ENCODE data around the gene PLEK2.

Gene PLEK2

GRCh38 chr14:67397536-67397935 lies 14.4 kb downstream of the PLEK2 start:
- no peak for DNase-seq (ENCODE audit: low read depth)

- DNase-seq (ENCODE audit: low read depth) = no peak
These were observed 15.5 kb downstream of the PLEK2 start for GRCh38 chr14:67396381-67396970.

DNA sequence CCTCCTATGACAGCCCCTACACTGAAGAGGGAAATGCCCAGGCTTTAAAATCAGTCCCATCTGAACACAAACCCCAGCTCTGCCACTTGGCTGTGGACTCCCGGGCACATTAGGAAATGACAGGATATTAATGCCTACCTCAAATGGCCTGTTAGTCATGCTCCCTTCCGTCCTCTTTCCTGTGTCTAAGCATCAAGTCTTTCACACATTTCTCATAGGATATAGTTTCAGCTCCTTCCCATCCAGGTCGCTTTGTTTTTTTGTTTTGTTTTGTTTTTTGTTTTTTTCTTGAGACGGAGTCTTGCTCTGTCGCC lies 16.1 kb downstream of the PLEK2 start:
- no peak for DNase-seq (ENCODE audit: low read depth)

DNA sequence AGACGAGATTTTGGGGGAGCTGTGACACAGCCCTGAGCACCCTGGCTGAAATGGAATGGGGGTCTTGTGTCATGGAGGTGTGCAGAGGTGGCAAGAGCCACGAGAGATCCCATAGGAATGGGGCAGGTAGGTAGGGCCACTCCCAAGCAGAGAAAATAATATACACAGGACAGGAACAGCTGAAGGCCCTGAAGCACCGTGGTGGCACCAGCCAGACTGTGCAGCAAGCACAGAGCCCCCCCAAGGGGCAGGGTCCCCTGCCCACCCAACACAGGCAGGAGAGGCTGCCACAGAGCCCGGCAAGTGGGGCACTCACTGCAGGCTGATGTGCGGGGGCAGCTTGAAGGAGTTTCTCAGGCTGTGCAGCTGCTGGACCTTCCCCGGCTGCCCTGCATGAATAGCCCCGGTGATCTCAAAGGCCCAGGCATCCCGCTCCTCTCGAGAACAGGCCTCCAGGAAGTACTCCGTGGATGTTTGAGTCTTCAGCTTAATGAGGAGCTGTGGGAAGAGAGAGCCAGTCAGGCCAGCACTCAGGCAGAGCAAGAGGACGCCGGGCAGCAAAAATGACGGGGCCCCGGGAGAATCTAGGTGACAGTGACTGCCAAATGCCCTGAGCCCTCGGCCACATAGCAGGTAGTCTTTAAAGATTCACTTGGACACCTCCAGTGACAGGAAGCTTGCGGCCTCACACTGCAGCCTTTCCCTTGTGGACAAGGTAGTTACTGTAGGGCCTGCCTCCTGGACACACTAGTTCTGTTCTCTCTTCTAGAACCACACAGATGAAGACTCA lies 16.7 kb downstream of the PLEK2 start:
- DNase-seq (ENCODE audit: low read depth) = no peak

GRCh38 chr14:67393689-67394088 lies 18.3 kb downstream of the PLEK2 start:
- no peak for DNase-seq (ENCODE audit: low read depth)

DNA sequence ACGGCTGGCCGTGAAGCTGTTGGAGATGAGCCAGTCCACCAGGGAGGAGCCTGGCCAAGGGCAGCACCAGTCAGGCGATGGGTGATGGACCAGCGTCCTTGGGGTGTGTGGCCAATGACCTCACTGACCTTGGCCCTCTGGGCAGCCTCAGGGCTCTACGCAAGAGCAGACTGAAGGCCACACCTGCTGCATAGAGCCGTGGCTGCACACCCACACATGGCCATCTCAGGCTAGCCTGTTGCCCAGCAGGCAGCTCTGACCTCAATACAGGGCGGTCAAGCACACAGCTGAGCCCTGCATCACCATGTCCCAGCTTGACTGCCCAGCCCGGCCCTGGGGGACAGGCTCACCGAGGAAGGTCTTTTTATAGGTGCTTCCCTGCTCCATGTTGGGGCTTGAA lies 19.2 kb downstream of the PLEK2 start:
- no peak for DNase-seq (ENCODE audit: low read depth)

DNA sequence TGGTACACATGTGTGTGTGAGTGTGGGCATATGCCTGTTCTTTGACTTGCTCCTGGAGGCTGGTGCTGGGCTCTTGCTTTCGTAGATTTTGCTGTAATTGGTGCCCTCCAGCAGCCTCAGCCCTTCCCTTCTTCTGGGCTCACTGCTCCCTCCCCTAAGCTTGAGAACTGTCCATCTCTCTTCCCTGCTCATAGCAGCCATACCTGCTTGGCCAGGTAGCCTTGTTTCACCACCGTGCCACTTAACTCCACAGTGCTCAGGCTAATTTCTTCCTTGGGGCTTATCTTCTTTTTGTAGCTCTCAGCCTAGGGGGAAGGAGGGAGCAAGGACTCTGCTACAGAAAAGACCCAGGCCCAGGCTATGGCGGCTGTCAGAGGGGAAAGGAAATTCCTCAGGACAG lies 19.8 kb downstream of the PLEK2 start:
- no peak for DNase-seq (ENCODE audit: low read depth)

DNA sequence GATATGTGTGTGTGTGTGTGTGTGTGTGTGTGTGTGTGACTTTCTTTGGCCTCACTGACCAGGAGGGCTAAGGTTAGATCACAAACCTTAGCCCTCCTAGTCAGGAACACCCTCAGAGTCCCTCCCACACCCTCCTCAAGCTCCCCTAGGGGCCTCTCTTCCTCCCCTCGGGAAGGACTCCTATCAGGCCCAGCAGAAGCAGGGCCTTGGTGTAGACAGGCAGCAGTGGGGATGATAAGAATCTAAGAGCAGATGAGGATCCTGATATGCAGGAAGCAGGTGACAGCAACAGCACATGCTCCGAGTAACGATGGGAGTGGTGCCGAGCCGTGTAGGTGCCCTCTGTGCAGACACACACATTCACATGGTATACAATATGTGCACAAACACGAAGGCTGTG lies 20.7 kb downstream of the PLEK2 start:
- no peak for DNase-seq (ENCODE audit: low read depth)

DNA sequence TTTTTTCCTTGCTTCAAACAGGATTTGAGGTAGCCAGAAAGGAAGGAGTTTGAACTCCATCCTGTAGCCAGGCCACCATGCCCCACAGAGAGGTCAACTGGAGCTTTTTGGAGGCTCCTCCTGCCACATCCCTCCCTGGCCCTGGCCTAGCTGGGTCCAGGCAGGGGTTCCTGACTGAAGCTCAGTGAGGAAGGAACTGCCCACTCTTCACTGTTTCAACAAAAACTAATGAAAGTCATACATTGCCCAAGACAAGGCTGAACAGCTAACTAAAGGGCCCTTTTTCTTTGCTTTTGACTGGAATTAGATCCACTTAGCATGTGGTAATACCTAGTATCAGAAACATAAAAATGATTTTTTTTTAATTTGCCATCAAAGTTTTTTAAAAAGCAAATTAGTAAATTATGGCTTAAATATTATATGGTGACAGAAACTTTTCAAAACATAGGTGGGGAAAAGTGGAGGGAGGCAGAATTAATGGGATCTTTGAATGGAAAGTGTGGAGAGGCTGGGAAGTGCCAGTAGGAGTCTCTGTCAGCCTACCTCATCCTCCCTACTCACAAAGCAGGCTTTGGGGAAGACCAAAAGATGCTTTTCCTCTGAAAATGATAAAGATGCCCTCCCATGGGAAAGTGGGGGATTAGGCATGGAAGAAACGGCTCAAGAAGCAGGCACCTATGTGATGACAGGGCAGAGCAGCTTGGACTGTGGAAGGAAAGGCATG lies 22.0 kb downstream of the PLEK2 start:
- DNase-seq (ENCODE audit: low read depth) = no peak

DNA sequence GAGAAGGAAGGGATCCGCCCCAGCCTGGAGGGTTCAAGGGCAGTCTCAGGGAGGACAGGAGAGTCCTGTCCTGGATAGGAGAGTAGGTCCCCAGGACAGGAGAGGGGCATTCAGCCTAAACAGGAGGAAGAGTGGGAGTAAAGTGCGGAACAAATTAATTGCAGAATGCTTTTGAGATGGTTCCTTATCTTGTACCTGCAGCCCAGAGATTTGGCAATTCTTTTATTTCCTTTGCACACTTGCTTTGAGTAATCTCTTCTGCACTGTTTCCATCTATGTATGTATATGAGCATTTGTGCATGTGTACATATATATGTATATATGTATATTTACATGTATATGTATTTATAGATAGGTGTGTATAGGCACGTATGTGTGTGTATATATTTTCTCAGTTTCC lies 22.7 kb downstream of the PLEK2 start:
- DNase-seq (ENCODE audit: low read depth) = no peak

- DNase-seq (ENCODE audit: low read depth) = no peak
These were observed 24.8 kb downstream of the PLEK2 start for GRCh38 chr14:67387195-67387594.

DNA sequence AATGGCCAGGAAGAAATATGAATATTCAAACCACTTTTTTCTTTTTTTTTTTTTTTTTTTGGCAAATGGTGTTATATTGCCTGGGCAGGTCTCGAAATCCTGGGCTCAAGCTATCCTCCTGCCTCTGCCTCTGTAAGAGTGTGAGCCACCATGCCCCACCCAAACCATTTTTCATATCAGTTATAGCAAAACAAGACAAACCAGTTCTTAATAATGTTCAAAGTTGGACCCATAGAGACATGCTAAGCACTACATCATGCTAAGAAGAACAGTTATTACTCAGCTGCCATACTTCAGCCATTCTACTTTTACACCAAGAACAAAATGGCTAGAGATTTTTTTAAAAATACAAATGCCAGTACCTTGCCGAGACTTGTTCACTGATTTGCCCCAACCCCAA lies 26.3 kb downstream of the PLEK2 start:
- DNase-seq (ENCODE audit: low read depth) = no peak

- no peak for DNase-seq (ENCODE audit: low read depth)
These were observed 26.8 kb downstream of the PLEK2 start for GRCh38 chr14:67385120-67385519.

- no peak for DNase-seq (ENCODE audit: low read depth)
These were observed 34.0 kb downstream of the PLEK2 start for GRCh38 chr14:67377916-67378315.

- no peak for DNase-seq (ENCODE audit: low read depth)
These were observed 38.6 kb downstream of the PLEK2 start for GRCh38 chr14:67373347-67373746.

GRCh38 chr14:67372833-67373232 lies 39.1 kb downstream of the PLEK2 start:
- DNase-seq (ENCODE audit: low read depth) = no peak

- no peak for DNase-seq (ENCODE audit: low read depth)
These were observed 40.5 kb downstream of the PLEK2 start for GRCh38 chr14:67371247-67372148.

DNA sequence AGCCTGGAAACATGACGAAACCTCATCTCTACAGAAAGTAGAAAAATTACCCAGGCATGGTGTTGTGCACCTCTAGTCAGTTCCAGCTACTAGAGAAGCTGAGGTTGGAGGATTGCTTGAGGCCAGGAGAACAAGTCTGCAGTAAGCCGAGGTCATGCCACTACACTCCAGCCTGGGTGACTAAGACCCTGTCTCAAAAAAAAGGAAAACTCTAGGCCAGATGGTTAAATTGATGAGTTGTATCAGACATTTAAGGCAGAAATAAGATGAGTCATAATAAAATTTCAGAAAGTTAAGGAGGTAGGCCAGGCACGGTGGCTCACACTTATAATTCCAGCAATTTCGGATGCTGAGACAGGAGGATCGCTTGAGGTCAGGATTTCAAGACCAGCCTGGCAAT lies 41.1 kb downstream of the PLEK2 start:
- no peak for DNase-seq (ENCODE audit: low read depth)

- DNase-seq (ENCODE audit: low read depth) = no peak
These were observed 46.5 kb downstream of the PLEK2 start for GRCh38 chr14:67365476-67365875.

- DNase-seq (ENCODE audit: low read depth) = no peak
These were observed 51.3 kb downstream of the PLEK2 start for GRCh38 chr14:67360470-67361206.

DNA sequence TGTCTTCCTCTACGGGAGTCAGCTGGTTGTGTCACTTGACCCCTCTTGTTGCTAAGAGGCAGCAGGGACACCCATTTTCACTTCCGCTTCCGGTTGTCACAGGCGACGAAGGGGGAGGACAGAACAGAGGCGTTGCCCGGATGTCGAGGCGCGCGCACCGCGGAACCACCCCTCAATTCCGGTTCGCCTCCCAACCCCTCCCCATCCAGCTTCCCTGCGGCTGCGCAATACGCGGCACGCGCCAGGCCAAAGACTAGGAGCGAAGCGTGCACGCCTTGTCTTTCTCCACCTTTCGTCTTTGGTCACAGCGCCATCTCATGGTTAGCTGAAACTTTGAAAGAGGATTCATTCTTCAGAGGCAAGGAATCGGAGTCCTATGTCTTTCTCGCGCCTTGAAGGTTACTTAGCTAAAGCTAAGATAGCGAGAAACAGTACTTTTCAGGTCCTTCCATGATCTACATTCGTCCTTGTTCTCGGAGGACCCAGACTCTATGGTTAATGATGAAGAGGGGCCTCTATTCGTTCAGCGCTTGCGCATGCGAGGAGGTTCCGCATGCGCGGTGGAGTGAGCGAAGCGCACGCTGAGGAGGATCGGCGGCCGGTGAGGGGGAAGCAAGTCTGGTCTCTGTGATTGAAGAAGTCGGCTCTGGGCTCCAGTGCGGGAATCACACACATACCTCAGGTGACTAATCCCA lies 52.0 kb downstream of the PLEK2 start, which contains the start of the genes ATP6V1D and EIF2S1:
Gene ATP6V1D (minus strand): TSS at position 30 of the 695 bp plus-strand sequence. CDS start 106 bp downstream, outside the sequence.
Gene EIF2S1 (plus strand): TSS at position 554 of the 695 bp plus-strand sequence. CDS start 4,440 bp downstream, outside the sequence.
- peak; percentile 100 for DNase-seq (ENCODE audit: low read depth)

All from activated T-helper 1 cell treated with Interleukin-2 at 50 U/mL for 16 hours (primary cell).